Measurements from ENCODE around the gene GAS2.

GAS2 gene

GRCh38 chr11:22807391-22807790 is 141.0 kb downstream of the GAS2 start:
- Histone ChIP-seq H3K36me3 (no peaks in the 10 kb centered on the region), H3K27me3 (peaks cover 22% of the 10 kb centered on the region), H3K27ac (no peak overlapping the region), H3K4me1 (ENCODE audit: control insufficient read depth in 1 of 2, insufficient read depth in 1 of 2, low read depth in 1 of 2, low read length in 1 of 2) (peaks cover 0 to 4% of the 10 kb centered on the region in 2 experiments), H3K9me3 (no peaks in the 10 kb centered on the region), H3K4me3 (ENCODE audit: low read depth in 1 of 2, low read length in 1 of 2) (no peak overlapping the region)
- no peak for TF ChIP-seq CTCF (IDR thresholded peaks at IDR 0.05)

- Histone ChIP-seq H3K27me3 (peaks cover 17% of the 10 kb centered on the region), H3K4me1 (ENCODE audit: control insufficient read depth in 1 of 2, insufficient read depth in 1 of 2, low read depth in 1 of 2, low read length in 1 of 2) (peaks cover 0 to 4% of the 10 kb centered on the region in 2 experiments), H3K27ac (no peak overlapping the region), H3K4me3 (ENCODE audit: low read depth in 1 of 2, low read length in 1 of 2) (no peak overlapping the region), H3K9me3 (no peaks in the 10 kb centered on the region), H3K36me3 (no peaks in the 10 kb centered on the region)
- TF ChIP-seq CTCF (IDR thresholded peaks at IDR 0.05): no peak
Measured at GRCh38 chr11:22807855-22808570, 141.6 kb downstream of the GAS2 start.

GRCh38 chr11:22808571-22809197 is 142.3 kb downstream of the GAS2 start:
- H3K27me3 ChIP-seq: peaks cover 10% of the 10 kb centered on the region
- no peak overlapping the region for H3K4me3 ChIP-seq (ENCODE audit: low read depth in 1 of 2, low read length in 1 of 2)
- no peak overlapping the region for H3K27ac ChIP-seq
- H3K9me3 ChIP-seq: no peaks in the 10 kb centered on the region
- TF ChIP-seq CTCF (IDR thresholded peaks at IDR 0.05): no peak
- no peaks in the 10 kb centered on the region for H3K36me3 ChIP-seq
- H3K4me1 ChIP-seq (ENCODE audit: control insufficient read depth in 1 of 2, insufficient read depth in 1 of 2, low read depth in 1 of 2, low read length in 1 of 2): peaks cover 0 to 4% of the 10 kb centered on the region in 2 experiments

GRCh38 chr11:22809893-22810292 is 143.5 kb downstream of the GAS2 start:
- no peak overlapping the region for H3K27ac ChIP-seq
- H3K4me3 ChIP-seq (ENCODE audit: low read depth in 1 of 2, low read length in 1 of 2): no peak overlapping the region
- H3K4me1 ChIP-seq (ENCODE audit: control insufficient read depth in 1 of 2, insufficient read depth in 1 of 2, low read depth in 1 of 2, low read length in 1 of 2): peaks cover 0 to 4% of the 10 kb centered on the region in 2 experiments
- no peak for TF ChIP-seq CTCF (IDR thresholded peaks at IDR 0.05)
- H3K36me3 ChIP-seq: no peaks in the 10 kb centered on the region
- no peaks in the 10 kb centered on the region for H3K27me3 ChIP-seq
- H3K9me3 ChIP-seq: no peaks in the 10 kb centered on the region

GRCh38 chr11:22822203-22822602 is 155.8 kb downstream of the GAS2 start:
- no peak overlapping the region for H3K27ac ChIP-seq
- no peak overlapping the region for H3K4me3 ChIP-seq (ENCODE audit: low read depth in 1 of 2, low read length in 1 of 2)
- H3K4me1 ChIP-seq (ENCODE audit: control insufficient read depth in 1 of 2, insufficient read depth in 1 of 2, low read depth in 1 of 2, low read length in 1 of 2): peaks cover 0 to 4% of the 10 kb centered on the region in 2 experiments
- no peak for TF ChIP-seq CTCF (IDR thresholded peaks at IDR 0.05)
- no peaks in the 10 kb centered on the region for H3K9me3 ChIP-seq
- H3K36me3 ChIP-seq: peaks cover 88% of the 10 kb centered on the region
- H3K27me3 ChIP-seq: no peaks in the 10 kb centered on the region
